GM12865 (cell line): ENCODE measurements around the gene PLEK2.

Experiments used
- DNase-seq: peaks from one replicate; pipeline ENCODE4 v3.0.0; 2010; ENCODE audit warnings: low read depth
- H3K4me3 ChIP-seq: 2 replicates; pipeline ENCODE4 v1.5.1; 2011; ENCODE audit warnings: mild to moderate bottlenecking, low read depth, low read length, control low read depth
- TF ChIP-seq, protein P1 (sequence below): IDR thresholded peaks from 2 replicates; pipeline ENCODE4 v1.5.1; 2011; ENCODE audit warnings: low read length, control low read depth, low read depth, inconsistent platforms; ENCODE audit not compliant: insufficient read depth; ENCODE audit errors: missing control alignments

PLEK2 gene

DNA sequence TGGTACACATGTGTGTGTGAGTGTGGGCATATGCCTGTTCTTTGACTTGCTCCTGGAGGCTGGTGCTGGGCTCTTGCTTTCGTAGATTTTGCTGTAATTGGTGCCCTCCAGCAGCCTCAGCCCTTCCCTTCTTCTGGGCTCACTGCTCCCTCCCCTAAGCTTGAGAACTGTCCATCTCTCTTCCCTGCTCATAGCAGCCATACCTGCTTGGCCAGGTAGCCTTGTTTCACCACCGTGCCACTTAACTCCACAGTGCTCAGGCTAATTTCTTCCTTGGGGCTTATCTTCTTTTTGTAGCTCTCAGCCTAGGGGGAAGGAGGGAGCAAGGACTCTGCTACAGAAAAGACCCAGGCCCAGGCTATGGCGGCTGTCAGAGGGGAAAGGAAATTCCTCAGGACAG, 19.8 kb downstream of the PLEK2 start:
- H3K4me3 ChIP-seq, result no peak overlapping the region
- DNase-seq, result no peak
- TF ChIP-seq, protein P1, sequence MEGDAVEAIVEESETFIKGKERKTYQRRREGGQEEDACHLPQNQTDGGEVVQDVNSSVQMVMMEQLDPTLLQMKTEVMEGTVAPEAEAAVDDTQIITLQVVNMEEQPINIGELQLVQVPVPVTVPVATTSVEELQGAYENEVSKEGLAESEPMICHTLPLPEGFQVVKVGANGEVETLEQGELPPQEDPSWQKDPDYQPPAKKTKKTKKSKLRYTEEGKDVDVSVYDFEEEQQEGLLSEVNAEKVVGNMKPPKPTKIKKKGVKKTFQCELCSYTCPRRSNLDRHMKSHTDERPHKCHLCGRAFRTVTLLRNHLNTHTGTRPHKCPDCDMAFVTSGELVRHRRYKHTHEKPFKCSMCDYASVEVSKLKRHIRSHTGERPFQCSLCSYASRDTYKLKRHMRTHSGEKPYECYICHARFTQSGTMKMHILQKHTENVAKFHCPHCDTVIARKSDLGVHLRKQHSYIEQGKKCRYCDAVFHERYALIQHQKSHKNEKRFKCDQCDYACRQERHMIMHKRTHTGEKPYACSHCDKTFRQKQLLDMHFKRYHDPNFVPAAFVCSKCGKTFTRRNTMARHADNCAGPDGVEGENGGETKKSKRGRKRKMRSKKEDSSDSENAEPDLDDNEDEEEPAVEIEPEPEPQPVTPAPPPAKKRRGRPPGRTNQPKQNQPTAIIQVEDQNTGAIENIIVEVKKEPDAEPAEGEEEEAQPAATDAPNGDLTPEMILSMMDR, result no peak

DNA sequence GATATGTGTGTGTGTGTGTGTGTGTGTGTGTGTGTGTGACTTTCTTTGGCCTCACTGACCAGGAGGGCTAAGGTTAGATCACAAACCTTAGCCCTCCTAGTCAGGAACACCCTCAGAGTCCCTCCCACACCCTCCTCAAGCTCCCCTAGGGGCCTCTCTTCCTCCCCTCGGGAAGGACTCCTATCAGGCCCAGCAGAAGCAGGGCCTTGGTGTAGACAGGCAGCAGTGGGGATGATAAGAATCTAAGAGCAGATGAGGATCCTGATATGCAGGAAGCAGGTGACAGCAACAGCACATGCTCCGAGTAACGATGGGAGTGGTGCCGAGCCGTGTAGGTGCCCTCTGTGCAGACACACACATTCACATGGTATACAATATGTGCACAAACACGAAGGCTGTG, 20.7 kb downstream of the PLEK2 start:
- TF ChIP-seq, protein P1, result no peak
- DNase-seq, result no peak
- H3K4me3 ChIP-seq, result no peak overlapping the region

DNA sequence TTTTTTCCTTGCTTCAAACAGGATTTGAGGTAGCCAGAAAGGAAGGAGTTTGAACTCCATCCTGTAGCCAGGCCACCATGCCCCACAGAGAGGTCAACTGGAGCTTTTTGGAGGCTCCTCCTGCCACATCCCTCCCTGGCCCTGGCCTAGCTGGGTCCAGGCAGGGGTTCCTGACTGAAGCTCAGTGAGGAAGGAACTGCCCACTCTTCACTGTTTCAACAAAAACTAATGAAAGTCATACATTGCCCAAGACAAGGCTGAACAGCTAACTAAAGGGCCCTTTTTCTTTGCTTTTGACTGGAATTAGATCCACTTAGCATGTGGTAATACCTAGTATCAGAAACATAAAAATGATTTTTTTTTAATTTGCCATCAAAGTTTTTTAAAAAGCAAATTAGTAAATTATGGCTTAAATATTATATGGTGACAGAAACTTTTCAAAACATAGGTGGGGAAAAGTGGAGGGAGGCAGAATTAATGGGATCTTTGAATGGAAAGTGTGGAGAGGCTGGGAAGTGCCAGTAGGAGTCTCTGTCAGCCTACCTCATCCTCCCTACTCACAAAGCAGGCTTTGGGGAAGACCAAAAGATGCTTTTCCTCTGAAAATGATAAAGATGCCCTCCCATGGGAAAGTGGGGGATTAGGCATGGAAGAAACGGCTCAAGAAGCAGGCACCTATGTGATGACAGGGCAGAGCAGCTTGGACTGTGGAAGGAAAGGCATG, 22.0 kb downstream of the PLEK2 start:
- TF ChIP-seq, protein P1, result no peak

DNA sequence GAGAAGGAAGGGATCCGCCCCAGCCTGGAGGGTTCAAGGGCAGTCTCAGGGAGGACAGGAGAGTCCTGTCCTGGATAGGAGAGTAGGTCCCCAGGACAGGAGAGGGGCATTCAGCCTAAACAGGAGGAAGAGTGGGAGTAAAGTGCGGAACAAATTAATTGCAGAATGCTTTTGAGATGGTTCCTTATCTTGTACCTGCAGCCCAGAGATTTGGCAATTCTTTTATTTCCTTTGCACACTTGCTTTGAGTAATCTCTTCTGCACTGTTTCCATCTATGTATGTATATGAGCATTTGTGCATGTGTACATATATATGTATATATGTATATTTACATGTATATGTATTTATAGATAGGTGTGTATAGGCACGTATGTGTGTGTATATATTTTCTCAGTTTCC, 22.7 kb downstream of the PLEK2 start:
- no peak for DNase-seq
- no peak overlapping the region for H3K4me3 ChIP-seq
- TF ChIP-seq, protein P1, result no peak

More for the DNA sequence above, 22.0 kb downstream of the PLEK2 start:
- H3K4me3 ChIP-seq, result no peak overlapping the region
- no peak for DNase-seq

DNA sequence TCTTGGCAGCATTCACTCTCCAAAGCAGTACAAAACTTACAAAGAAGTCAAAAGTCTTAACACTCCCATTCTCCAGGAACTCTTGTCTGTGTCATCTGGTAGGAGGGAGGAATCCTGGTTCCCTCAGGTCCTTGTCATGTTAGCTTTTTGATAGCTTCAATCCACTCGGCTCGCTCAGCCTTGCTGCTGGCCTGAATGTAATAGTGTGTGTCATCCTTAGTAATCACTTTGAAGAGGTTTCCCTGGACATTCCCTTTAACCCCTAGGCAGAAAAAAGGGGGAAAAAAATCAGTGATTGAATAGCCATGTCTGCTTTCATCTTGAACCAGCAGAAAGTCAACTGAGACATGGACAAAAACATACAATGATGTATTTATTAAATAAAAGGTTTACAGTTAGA, 24.8 kb downstream of the PLEK2 start:
- no peak overlapping the region for H3K4me3 ChIP-seq
- TF ChIP-seq, protein P1, result no peak

DNA sequence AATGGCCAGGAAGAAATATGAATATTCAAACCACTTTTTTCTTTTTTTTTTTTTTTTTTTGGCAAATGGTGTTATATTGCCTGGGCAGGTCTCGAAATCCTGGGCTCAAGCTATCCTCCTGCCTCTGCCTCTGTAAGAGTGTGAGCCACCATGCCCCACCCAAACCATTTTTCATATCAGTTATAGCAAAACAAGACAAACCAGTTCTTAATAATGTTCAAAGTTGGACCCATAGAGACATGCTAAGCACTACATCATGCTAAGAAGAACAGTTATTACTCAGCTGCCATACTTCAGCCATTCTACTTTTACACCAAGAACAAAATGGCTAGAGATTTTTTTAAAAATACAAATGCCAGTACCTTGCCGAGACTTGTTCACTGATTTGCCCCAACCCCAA, 26.3 kb downstream of the PLEK2 start:
- no peak overlapping the region for H3K4me3 ChIP-seq
- DNase-seq, result no peak
- TF ChIP-seq, protein P1, result no peak

More for the DNA sequence above, 24.8 kb downstream of the PLEK2 start:
- no peak for DNase-seq

DNA sequence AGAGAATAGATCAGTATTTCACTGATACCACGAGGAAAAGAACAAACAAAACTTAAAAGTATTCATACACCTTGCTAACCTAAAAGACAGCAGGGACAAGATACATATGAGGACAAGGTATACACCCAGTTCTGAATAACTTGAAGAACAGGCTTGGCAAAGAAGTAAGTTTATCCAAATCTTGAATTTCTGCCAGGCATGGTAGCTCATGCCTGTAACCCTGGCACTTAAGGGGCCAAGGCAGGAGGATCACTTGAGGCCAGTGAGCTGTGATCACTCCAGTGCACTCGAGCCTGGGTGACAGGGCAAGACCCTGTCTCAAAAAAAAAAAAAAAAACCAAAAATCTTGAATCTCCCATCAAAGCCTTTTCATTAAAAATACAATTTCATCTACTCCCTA, 26.8 kb downstream of the PLEK2 start:
- TF ChIP-seq, protein P1, result no peak
- no peak overlapping the region for H3K4me3 ChIP-seq
- DNase-seq, result no peak
